Keratinocyte (primary cell): Measurements from ENCODE around the gene IDH1.

ENCODE experiments used
- CTCF ChIP-seq, 3 experiments: IDR thresholded peaks in 1 of 3; conservative IDR thresholded peaks in 1 of 3; optimal IDR thresholded peaks in 1 of 3; 2 replicates in 2 of 3; 3 replicates in 1 of 3; pipeline versions ENCODE3 to v1.5.1; 2011; ENCODE audit warnings: low read length in 3 of 3, mild to moderate bottlenecking in 3 of 3, moderate library complexity in 2 of 3, control low read depth in 1 of 3, inconsistent platforms in 1 of 3; ENCODE audit not compliant: insufficient read depth in 2 of 3; ENCODE audit errors: extremely low read depth in 1 of 3
- EZH2 ChIP-seq: IDR thresholded peaks from one replicate; pipeline ENCODE4 v1.6.1; 2012; ENCODE audit warnings: inconsistent platforms, mild to moderate bottlenecking, low read length, moderate library complexity

- TF ChIP-seq CTCF (optimal IDR thresholded peaks at IDR 0.05 in 1 of 3, IDR thresholded peaks at IDR 0.05 in 1 of 3, conservative IDR thresholded peaks at IDR 0.05 in 1 of 3; ENCODE audit: extremely low read depth in 1 of 3, insufficient read depth in 2 of 3, low read length in 3 of 3) (no peak), EZH2 (no peak)
Observed at GRCh38 chr2:208248601-208249000, 6.3 kb downstream of the IDH1 start.
